ENCODE results near the gene ISX. TPM values are rescaled to one million over a fixed set of nuclear protein-coding genes. Genes with fewer than 3 reads are reported as not detected.

The ISX gene
- total and polyA plus RNA-seq, 5 donors: not detected

DNA sequence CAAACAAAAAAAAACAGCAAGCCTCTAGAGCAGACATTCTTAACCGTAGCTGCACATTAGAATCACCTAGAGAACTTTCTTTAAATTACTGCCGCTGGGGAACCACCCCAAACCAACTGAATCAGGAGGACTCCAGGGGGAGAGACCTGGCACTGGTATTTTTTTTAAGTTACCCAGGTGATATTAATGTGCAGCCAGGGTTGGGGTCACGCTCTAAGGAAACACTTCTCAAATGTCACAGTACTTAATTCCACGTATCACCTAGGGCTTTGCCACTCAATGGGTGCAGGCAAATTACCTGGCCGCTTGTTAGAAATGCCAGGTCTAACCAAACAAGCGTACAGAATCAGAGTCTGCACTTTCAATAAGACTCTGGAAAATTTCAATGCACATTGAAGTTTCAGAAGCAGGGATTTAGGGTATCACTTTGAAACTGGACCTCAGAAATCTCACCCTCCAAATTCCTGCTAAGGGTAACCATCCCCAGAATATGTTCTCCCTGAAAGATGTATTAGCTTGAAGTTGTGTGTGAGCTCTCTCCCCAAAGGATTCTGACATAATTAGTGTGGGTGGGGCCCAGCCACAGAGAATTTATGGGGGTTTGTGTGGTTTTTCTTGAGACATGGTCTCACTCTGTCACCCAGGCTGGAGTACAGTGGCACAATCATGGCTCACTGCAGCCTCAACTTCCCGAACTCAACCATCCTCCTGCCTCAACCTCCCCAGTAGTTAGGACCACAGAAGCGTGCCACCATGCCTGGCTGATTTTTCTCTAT lies 12.7 kb upstream of the ISX start:
- no peak for ATAC-seq

DNA sequence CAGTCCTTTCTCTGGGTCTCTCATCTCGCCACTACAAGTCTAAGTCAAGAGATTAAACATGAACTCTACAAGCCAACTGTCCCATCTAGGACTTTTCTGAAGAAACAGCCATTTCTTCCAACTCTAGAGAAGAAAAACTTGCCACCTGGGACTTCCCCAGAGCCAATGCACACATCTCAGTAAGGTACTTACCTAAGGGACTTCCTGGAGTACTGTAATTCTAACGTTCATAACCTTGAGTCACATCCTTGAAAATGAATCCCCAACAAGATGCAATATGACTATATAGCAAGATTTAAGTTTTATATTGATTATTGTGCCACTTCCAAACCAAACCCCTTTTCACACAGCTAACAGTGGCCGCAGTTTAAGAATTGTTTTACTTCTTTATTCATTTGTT lies 11.9 kb upstream of the ISX start:
- Histone ChIP-seq H3K9me3 (ENCODE audit: control insufficient read depth, low read length) (no peaks in the 10 kb centered on the region), H3K27ac (ENCODE audit: low read length) (no peak overlapping the region), H3K27me3 (ENCODE audit: control insufficient read depth, insufficient read depth) (peaks cover 2% of the 10 kb centered on the region), H3K4me3 (ENCODE audit: low read length) (no peak overlapping the region), H3K4me1 (ENCODE audit: control insufficient read depth, insufficient read depth, low read length) (no peaks in the 10 kb centered on the region)
- ATAC-seq: no peak
- no peak for DNase-seq
- intact Hi-C loops (cut with DNase I): no loop called here
- WGBS: 64% methylated on average over 3 of the region's 3 CpGs

More for the DNA sequence above, 12.7 kb upstream of the ISX start:
- no peak for DNase-seq
- no peaks in the 10 kb centered on the region for H3K9me3 ChIP-seq (ENCODE audit: control insufficient read depth, low read length)
- H3K4me3 ChIP-seq (ENCODE audit: low read length): no peak overlapping the region
- intact Hi-C loops (cut with DNase I): no loop called here
- H3K4me1 ChIP-seq (ENCODE audit: control insufficient read depth, insufficient read depth, low read length): no peaks in the 10 kb centered on the region
- H3K27me3 ChIP-seq (ENCODE audit: control insufficient read depth, insufficient read depth): peaks cover 2% of the 10 kb centered on the region
- 82% methylated on average over 8 of the region's 8 CpGs for WGBS
- no peak overlapping the region for H3K27ac ChIP-seq (ENCODE audit: low read length)

DNA sequence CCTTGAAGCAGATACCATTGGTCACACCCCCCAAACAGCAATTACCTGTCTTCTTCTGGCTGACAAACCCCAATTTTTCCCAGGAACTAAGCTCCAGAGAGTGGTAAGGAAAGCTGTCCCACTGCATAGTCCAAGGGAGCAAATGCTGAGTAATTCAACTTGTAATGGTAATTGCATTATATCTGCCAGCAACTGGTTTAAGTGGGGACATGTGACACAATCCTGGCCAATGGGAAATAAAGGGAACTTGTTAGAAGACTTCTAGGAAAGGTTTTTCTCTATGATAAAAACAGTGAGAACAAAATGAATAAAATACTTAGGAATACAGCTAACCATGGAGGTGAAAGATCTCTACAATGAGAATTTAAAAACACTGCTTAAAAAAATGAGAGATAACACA lies 9.5 kb upstream of the ISX start:
- DNase-seq: no peak
- intact Hi-C loops (cut with DNase I): no loop called here
- Histone ChIP-seq H3K4me3 (ENCODE audit: low read length) (no peak overlapping the region), H3K4me1 (ENCODE audit: control insufficient read depth, insufficient read depth, low read length) (no peaks in the 10 kb centered on the region), H3K27ac (ENCODE audit: low read length) (no peak overlapping the region), H3K9me3 (ENCODE audit: control insufficient read depth, low read length) (no peaks in the 10 kb centered on the region), H3K27me3 (ENCODE audit: control insufficient read depth, insufficient read depth) (peaks cover 2% of the 10 kb centered on the region)
- ATAC-seq: no peak

GRCh38 chr22:35057155-35057554 lies 8.8 kb upstream of the ISX start:
- Histone ChIP-seq H3K27ac (ENCODE audit: low read length) (no peak overlapping the region), H3K27me3 (ENCODE audit: control insufficient read depth, insufficient read depth) (peaks cover 2% of the 10 kb centered on the region), H3K4me1 (ENCODE audit: control insufficient read depth, insufficient read depth, low read length) (no peaks in the 10 kb centered on the region), H3K4me3 (ENCODE audit: low read length) (no peak overlapping the region), H3K9me3 (ENCODE audit: control insufficient read depth, low read length) (no peaks in the 10 kb centered on the region)
- DNase-seq: no peak
- no peak for ATAC-seq
- intact Hi-C loops (cut with DNase I): no loop called here
- 95% methylated on average over 1 of the region's 1 CpG for WGBS

DNA sequence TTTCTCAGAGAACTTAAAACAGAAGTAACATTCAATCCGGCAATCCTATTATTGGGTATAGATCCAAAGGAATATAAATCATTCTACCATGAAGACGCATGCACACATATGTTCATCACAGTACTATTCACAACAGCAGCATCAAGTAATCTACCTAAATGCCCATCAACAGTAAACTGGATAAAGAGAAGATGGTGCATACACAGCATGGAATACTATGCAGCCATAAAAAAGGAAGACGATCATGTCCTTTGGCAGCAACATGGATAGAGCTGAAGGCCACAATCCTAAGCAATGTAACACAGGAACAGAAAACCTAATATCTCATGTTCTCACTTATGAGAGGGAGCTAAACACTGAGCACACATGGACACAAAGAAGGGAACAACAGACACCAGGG lies 6.3 kb upstream of the ISX start:
- ATAC-seq (no peak), DNase-seq (no peak)
- no peaks in the 10 kb centered on the region for H3K9me3 ChIP-seq (ENCODE audit: control insufficient read depth, low read length)
- no peaks in the 10 kb centered on the region for H3K4me1 ChIP-seq (ENCODE audit: control insufficient read depth, insufficient read depth, low read length)
- intact Hi-C loops (cut with DNase I): no loop called here
- no peak overlapping the region for H3K4me3 ChIP-seq (ENCODE audit: low read length)
- 98% methylated on average over 3 of the region's 3 CpGs for WGBS
- H3K27me3 ChIP-seq (ENCODE audit: control insufficient read depth, insufficient read depth): no peaks in the 10 kb centered on the region
- no peak overlapping the region for H3K27ac ChIP-seq (ENCODE audit: low read length)

DNA sequence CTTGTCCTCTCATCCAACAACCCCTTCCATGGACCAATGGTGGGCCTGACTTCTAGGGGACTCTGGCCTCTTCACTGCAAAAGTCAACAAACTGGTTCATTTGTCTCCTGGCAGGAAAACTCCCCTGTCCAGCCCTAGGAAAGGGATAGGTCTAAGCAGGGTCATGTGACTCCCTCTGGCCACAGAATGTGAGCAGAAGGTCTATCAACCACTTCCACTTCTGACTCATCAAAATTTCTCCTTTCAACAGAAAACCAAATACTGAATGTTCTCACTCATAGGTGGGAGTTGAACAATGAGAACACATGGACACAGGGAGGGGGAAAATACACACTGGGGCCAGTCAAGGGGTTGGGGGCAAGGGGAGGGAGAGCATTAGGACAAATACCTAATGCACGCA lies 1.3 kb upstream of the ISX start:
- DNase-seq (no peak), ATAC-seq (no peak)
- 91% methylated on average over 1 of the region's 1 CpG for WGBS
- intact Hi-C loops (cut with DNase I): no loop called here
- H3K4me3 ChIP-seq (ENCODE audit: low read length): no peak overlapping the region
- H3K27me3 ChIP-seq (ENCODE audit: control insufficient read depth, insufficient read depth): no peaks in the 10 kb centered on the region
- no peak overlapping the region for H3K27ac ChIP-seq (ENCODE audit: low read length)
- no peaks in the 10 kb centered on the region for H3K9me3 ChIP-seq (ENCODE audit: control insufficient read depth, low read length)
- H3K4me1 ChIP-seq (ENCODE audit: control insufficient read depth, insufficient read depth, low read length): no peaks in the 10 kb centered on the region

DNA sequence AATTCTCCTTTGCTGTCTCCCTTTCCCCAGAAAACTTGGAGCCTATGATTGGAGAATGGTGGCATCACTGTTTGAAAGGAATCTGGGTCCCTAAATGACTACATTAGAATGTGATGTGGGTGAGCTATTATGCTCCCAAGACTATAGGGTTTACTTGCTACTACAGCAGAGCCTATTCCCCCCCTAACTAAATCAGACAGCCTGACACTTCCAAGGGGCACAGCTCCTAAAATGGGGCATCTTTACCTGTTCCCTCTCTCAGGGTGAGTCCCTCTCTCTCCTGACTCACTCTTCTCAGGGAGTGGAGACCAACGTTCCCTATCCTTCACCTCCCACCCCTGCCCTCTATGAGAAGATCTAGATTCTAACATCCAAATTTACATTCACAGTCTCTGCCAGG lies 775 bp upstream of the ISX start:
- Histone ChIP-seq H3K4me3 (ENCODE audit: low read length) (no peak overlapping the region), H3K27ac (ENCODE audit: low read length) (no peak overlapping the region), H3K4me1 (ENCODE audit: control insufficient read depth, insufficient read depth, low read length) (no peaks in the 10 kb centered on the region), H3K27me3 (ENCODE audit: control insufficient read depth, insufficient read depth) (no peaks in the 10 kb centered on the region), H3K9me3 (ENCODE audit: control insufficient read depth, low read length) (no peaks in the 10 kb centered on the region)
- 0% methylated on average over 1 of the region's 1 CpG for WGBS
- intact Hi-C loops (cut with DNase I): no loop called here
- DNase-seq (no peak), ATAC-seq (no peak)

DNA sequence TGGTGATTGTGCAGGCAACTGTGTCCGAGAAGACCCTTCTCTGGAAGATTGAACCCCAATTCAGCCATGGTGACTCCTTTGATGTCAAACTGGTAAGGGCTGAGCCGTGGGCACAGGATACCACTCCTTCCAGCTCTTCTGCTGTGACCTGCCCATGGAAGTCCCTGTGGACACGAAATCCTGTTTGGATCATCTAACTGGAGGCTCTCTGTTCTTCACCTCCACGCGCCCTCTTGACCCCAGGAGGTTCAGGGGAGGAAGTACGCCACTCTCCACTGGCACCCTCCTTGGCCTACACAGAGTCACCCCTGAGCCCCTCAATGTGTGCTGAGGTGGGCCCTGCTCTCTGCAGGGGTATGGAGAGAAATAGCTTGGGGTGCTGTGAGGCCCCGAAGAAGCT lies 810 bp downstream of the ISX start:
- Histone ChIP-seq H3K4me3 (ENCODE audit: low read length) (no peak overlapping the region), H3K27me3 (ENCODE audit: control insufficient read depth, insufficient read depth) (no peaks in the 10 kb centered on the region)
- intact Hi-C loops (cut with DNase I): no loop called here

DNA sequence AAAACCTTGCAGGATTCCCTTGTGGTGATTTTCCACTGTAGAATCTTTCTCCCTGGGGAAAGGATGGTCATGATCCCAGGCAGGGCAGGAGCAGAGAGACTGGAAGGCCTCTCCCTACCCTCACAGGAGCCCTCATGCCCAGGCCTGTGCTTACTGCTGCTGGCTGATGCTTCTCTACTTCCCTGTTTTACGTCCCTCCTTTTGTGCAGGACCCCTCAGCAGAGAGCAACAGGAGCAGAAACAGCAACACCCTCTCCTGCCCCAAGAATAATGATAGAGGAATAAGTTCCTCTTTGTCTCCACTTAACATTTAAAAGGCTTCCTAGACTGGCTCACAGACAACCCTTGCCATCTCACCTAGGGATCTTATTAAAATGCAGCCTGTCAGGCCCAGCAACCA lies 3.6 kb downstream of the ISX start:
- intact Hi-C loops (cut with DNase I): no loop called here
- Histone ChIP-seq H3K9me3 (ENCODE audit: control insufficient read depth, low read length) (no peaks in the 10 kb centered on the region), H3K27ac (ENCODE audit: low read length) (no peak overlapping the region), H3K27me3 (ENCODE audit: control insufficient read depth, insufficient read depth) (no peaks in the 10 kb centered on the region), H3K4me1 (ENCODE audit: control insufficient read depth, insufficient read depth, low read length) (no peaks in the 10 kb centered on the region), H3K4me3 (ENCODE audit: low read length) (no peak overlapping the region)
- ATAC-seq (no peak), DNase-seq (no peak)
- WGBS: 38% methylated on average over 1 of the region's 1 CpG

More for the DNA sequence above, 810 bp downstream of the ISX start:
- DNase-seq: no peak
- Histone ChIP-seq H3K9me3 (ENCODE audit: control insufficient read depth, low read length) (no peaks in the 10 kb centered on the region), H3K27ac (ENCODE audit: low read length) (no peak overlapping the region), H3K4me1 (ENCODE audit: control insufficient read depth, insufficient read depth, low read length) (no peaks in the 10 kb centered on the region)
- ATAC-seq: no peak
- 86% methylated on average over 7 of the region's 7 CpGs for WGBS

- Histone ChIP-seq H3K4me1 (ENCODE audit: control insufficient read depth, insufficient read depth, low read length) (no peaks in the 10 kb centered on the region), H3K9me3 (ENCODE audit: control insufficient read depth, low read length) (no peaks in the 10 kb centered on the region), H3K4me3 (ENCODE audit: low read length) (no peak overlapping the region), H3K27me3 (ENCODE audit: control insufficient read depth, insufficient read depth) (no peaks in the 10 kb centered on the region), H3K27ac (ENCODE audit: low read length) (no peak overlapping the region)
- WGBS: 87% methylated on average over 2 of the region's 2 CpGs
- no peak for ATAC-seq
- DNase-seq: no peak
- intact Hi-C loops (cut with DNase I): no loop called here
Observed at GRCh38 chr22:35070451-35071093, 4.6 kb downstream of the ISX start.

GRCh38 chr22:35071784-35072183 lies 5.8 kb downstream of the ISX start:
- Histone ChIP-seq H3K27me3 (ENCODE audit: control insufficient read depth, insufficient read depth) (no peaks in the 10 kb centered on the region), H3K9me3 (ENCODE audit: control insufficient read depth, low read length) (no peaks in the 10 kb centered on the region), H3K4me1 (ENCODE audit: control insufficient read depth, insufficient read depth, low read length) (no peaks in the 10 kb centered on the region), H3K27ac (ENCODE audit: low read length) (no peak overlapping the region), H3K4me3 (ENCODE audit: low read length) (no peak overlapping the region)
- intact Hi-C loops (cut with DNase I): no loop called here
- ATAC-seq (no peak), DNase-seq (no peak)
- WGBS: 69% methylated on average over 3 of the region's 3 CpGs

Data from right cardiac atrium (tissue), 5 donors.